Measurements from ENCODE around the gene ASIP. TPM values are rescaled to one million over a fixed set of nuclear protein-coding genes. Genes with fewer than 3 reads are reported as not detected.

The ASIP gene
- total RNA-seq, 1 experiment from 2014 or later: not detected

- DNase-seq: no peak
- no peak overlapping the region for H2BK20ac ChIP-seq (ENCODE audit: low read depth, low read length, poor library complexity, severe bottlenecking)
- H3K9me3 Mint-ChIP-seq: no peaks in the 10 kb centered on the region
These were observed 75.1 kb downstream of the ASIP start for GRCh38 chr20:34316196-34316814.

More at GRCh38 chr20:34316196-34316814, 75.1 kb downstream of the ASIP start:
- Histone ChIP-seq H3K18ac (ENCODE audit: insufficient read length, low read depth, low read length) (no peak overlapping the region), H3K9me3 (ENCODE audit: control insufficient read depth, low read depth, low read length) (no peaks in the 10 kb centered on the region), H3K9ac (ENCODE audit: extremely low read depth, insufficient read length, low read length) (no peak overlapping the region), H3T11ph (ENCODE audit: low read length) (no peak overlapping the region), H4K5ac (ENCODE audit: insufficient read length, low read depth, low read length) (no peak overlapping the region), H4K8ac (replicated peaks; ENCODE audit: insufficient read length, low read depth, low read length) (no peak overlapping the region), H2AK5ac (ENCODE audit: insufficient read length, low read length) (no peak overlapping the region), H3K27me3 (ENCODE audit: insufficient read depth, low read length) (peaks cover 5% of the 10 kb centered on the region; the same call in 1 of the 2 replicates), H3K27ac (ENCODE audit: insufficient read length, low read depth, low read length) (no peak overlapping the region), H2BK15ac (ENCODE audit: low read depth, low read length) (no peak overlapping the region), H3K14ac (ENCODE audit: insufficient read depth, low read length) (no peak overlapping the region), H3K4me1 (ENCODE audit: insufficient read depth, low read length) (peaks cover 10% of the 10 kb centered on the region; the same call in 1 of the 2 replicates), H3K79me1 (ENCODE audit: insufficient read depth, low read depth, low read length, poor library complexity, severe bottlenecking) (no peaks in the 10 kb centered on the region), H4K91ac (ENCODE audit: insufficient read length, low read depth, low read length) (no peak overlapping the region), H2BK120ac (ENCODE audit: low read depth, low read length, poor library complexity, severe bottlenecking) (no peak overlapping the region), H3K4ac (ENCODE audit: low read depth, low read length) (no peak overlapping the region), H2BK12ac (ENCODE audit: insufficient read length, low read depth, low read length) (no peak overlapping the region), H3K23me2 (ENCODE audit: insufficient read length, low read depth, low read length, poor library complexity, severe bottlenecking) (peaks cover 13% of the 10 kb centered on the region), H3K56ac (ENCODE audit: insufficient read length, low read depth, low read length) (no peak overlapping the region), H3K79me2 (ENCODE audit: insufficient read depth, low read length) (no peaks in the 10 kb centered on the region), H2BK5ac (ENCODE audit: insufficient read length, low read length) (no peak overlapping the region), H4K20me1 (ENCODE audit: control insufficient read depth, insufficient read depth, insufficient read length) (no peaks in the 10 kb centered on the region), H3K4me2 (ENCODE audit: insufficient read depth, insufficient read length, low read length) (no peak overlapping the region), H2AFZ (ENCODE audit: low read length) (no peak overlapping the region), H3K23ac (ENCODE audit: insufficient read length, low read depth, low read length) (no peak overlapping the region)
- no CpG with 5 or more reads among the region's 6 CpGs for WGBS (ENCODE audit: extremely low coverage, insufficient read length, low lambda C conversion rate)
- Mint-ChIP-seq H3K27me3 (ENCODE audit: low read depth) (peaks cover 16% of the 10 kb centered on the region), H3K36me3 (ENCODE audit: insufficient read depth in 1 of 3, low read depth in 3 of 3) (no peaks in the 10 kb centered on the region), H3K4me3 (no peak overlapping the region), H3K4me1 (peaks cover 27 to 30% of the 10 kb centered on the region in 2 experiments), H3K27ac (no peak overlapping the region; a peak in 1 of 7 replicates)
- TF ChIP-seq CTCF (conservative IDR thresholded peaks at IDR 0.05): no peak

Other genes starting within 250 kb of the ASIP start
- 199 and 207 TPM in 2 replicates for gene RALY, start 247.5 kb upstream of the ASIP start, total RNA-seq (2021)
- 188 and 189 TPM in 2 replicates for gene EIF2S2, start 129.2 kb upstream of the ASIP start, total RNA-seq (2021)
- gene AHCY, start 61.9 kb downstream of the ASIP start, total RNA-seq (2021): 461 and 473 TPM in 2 replicates
- gene ITCH, start 121.8 kb downstream of the ASIP start, total RNA-seq (2021): 55.9 and 56.9 TPM in 2 replicates

Measured in H9 (cell line).